GM21360 (cell line): Measurements from ENCODE around the gene ISOC2.

ENCODE experiments used
- ATAC-seq: cut with Tn5 transposase; IDR thresholded peaks from one replicate; pipeline ENCODE4 v1.9.1; 2021; ENCODE audit warnings: mild to moderate bottlenecking, moderate library complexity; ENCODE audit not compliant: unreplicated experiment

Gene ISOC2

GRCh38 chr19:55490478-55491432, 29.3 kb upstream of the ISOC2 start:
- ATAC-seq = no peak

DNA sequence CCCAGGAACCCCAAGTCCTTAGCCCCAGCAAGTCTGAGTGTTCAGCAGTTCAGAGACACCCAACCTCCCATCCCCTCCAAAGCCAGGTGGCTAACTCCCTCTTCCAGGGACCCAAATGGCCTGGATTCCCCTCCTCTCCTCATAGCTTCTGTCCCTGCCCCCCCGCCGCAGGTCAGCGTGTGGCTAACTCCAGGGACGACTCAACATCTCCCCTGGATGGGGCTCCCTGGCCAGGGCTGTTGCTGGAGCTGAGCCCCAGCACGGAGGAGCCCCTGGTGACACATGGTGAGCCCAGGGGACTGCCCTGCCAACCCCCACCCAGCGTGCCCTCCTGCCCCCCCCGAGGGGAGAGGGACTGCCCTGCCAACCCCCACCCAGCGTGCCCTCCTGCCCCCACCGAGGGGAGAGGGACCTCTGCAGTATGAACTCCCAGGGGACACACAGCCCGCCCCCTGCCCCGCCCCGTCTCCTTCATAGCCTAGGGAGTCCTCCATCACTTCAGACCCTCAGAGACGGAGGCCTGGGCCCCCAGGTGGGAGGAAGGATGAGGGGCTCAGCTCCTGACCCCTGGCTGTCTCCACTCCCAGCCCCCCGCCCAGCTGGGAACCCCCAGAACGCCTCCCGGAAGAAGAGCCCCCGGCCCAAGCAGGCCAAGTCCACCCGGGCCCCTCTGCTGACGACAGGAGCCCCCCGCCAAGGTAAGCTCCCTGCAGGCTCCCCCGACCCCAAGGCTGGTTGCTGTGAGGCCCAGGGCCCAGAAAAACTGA, 28.5 kb upstream of the ISOC2 start:
- no peak for ATAC-seq

DNA sequence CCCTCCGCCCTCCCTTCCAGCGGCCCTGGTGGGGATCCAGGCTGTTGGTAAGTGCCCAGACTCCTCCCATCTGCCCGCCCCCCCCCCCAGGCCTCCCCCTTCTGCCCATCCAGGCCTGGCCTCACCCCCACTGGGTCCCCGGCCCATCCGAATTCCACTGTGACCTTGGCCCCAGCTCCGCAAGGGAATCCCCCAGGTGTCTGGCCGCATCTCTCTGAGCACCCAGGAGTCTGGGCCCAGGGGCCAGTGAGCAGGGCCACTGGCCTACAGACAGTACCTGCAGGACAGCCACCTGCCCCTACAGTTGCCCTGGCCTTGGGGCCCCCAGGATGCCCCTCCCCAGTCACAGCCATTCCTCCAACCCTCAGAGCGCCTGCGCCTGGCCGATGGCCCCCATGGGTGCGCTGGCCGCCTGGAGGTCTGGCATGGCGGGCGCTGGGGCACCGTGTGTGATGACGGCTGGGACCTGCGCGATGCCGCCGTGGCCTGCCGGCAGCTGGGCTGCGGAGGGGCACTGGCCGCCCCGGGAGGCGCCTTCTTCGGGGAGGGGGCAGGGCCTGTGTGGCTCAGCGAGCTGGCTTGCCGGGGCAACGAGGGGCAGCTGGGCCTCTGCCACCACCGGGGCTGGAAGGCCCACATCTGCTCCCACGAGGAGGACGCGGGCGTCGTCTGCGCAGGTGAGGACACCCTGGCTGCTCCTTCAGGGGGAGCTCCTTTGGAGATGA, 27.7 kb upstream of the ISOC2 start:
- no peak for ATAC-seq

DNA sequence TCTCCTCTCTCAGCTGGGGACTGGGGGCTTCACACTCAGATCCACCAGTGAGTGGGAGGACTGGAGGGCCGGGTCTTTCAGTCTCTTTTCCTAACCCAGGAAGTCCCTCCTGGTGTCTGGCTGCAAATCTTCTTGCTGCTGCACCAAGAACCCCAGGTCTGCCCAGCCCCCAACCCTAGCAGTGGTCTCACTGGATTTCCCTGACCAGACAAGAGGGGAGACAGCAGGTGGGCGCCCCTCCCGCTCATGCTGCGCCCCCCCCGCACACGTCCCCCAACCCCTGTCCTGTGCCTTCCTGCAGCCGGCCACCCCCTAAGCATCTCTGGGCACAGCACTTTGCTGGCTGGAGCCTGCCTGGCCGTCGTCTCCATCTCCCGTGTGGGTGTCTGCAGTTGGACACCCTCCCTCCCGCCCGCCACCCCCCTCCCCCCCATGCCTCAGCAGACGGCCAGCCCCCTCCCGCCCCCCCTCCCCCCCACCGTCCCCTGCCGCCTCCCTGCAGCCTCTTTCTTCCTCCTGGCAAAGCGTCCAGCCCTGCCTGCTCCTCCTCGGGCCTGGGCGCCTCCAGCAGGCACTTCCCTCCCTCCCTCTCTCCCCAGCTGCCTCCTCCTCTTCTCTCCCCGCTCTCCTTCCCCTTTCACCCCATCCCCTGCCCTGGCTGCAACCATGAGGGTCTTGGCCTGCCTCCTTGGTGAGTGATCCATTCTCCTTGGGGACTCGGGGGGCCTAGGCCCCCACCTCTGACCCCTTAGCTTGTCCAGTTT, 26.7 kb upstream of the ISOC2 start, which contains the start of gene SSC5D:
Gene SSC5D, plus strand, starts transcription at position 513 of the 764 bp plus-strand sequence. Its CDS starts 154 bp downstream, at position 667.
- no peak for ATAC-seq

- ATAC-seq = no peak
Observed at GRCh38 chr19:55486971-55487923, 25.8 kb upstream of the ISOC2 start.

DNA sequence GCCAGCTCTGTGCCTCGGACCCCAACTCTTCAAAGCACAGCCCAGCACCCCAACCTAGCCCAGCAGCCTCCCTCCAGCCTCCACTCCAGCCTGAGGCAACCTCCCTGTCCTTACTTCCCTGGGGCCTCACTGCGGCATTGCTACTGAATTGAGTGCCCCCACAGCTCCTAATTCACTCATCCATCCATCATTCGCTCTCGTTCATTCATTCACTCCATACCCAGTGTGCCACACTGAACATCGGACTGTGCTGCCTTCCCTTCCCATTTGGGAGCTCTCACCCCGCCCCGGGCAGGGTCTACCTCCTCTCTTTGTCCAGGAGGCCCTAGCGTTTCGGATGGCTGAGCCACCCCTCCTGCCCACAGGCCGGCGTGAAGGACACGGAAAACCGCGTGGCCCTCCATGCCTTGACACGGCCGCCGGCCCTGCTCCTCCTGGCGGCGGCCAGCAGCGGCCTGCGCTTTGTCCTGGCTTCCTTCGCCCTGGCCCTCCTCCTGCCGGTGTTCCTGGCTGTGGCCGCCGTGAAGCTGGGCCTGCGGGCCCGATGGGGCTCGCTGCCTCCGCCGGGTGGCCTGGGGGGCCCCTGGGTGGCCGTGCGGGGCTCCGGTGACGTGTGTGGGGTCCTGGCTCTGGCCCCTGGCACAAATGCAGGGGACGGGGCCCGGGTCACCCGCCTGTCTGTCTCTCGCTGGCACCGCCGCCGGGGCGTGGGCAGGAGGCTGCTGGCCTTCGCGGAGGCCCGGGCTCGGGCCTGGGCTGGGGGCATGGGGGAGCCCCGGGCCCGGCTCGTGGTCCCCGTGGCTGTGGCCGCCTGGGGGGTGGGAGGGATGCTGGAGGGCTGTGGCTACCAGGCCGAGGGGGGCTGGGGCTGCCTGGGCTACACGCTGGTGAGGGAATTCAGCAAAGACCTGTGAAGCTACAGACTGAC, 24.9 kb upstream of the ISOC2 start:
- no peak for ATAC-seq

DNA sequence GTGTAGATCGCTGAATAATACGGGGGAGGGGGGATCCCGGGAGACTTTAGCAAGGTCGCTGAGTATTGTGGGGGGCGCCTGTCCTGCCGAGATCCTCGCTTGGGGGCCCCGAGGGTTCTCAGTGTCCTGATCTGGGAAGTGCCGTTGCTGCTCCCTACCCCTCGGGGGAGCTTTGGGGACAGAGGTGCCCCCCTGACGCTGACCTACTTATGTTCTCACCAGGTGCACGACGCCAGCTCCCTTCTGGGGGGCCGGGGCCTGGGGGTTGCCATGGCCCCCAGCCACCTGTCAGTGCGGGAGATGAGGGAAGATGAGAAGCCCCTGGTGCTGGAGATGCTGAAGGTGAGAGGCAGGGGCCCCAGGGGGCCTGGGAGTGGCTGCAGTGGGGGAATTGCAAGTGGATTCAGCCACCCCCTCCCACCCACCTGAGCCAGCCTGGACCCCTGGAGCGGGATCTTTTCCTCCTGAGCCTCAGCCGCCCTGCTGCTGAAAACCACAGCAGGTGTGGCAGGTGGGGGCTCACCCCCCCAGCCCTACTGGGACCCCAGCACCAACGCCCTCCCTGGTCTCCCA, 24.1 kb upstream of the ISOC2 start:
- no peak for ATAC-seq

DNA sequence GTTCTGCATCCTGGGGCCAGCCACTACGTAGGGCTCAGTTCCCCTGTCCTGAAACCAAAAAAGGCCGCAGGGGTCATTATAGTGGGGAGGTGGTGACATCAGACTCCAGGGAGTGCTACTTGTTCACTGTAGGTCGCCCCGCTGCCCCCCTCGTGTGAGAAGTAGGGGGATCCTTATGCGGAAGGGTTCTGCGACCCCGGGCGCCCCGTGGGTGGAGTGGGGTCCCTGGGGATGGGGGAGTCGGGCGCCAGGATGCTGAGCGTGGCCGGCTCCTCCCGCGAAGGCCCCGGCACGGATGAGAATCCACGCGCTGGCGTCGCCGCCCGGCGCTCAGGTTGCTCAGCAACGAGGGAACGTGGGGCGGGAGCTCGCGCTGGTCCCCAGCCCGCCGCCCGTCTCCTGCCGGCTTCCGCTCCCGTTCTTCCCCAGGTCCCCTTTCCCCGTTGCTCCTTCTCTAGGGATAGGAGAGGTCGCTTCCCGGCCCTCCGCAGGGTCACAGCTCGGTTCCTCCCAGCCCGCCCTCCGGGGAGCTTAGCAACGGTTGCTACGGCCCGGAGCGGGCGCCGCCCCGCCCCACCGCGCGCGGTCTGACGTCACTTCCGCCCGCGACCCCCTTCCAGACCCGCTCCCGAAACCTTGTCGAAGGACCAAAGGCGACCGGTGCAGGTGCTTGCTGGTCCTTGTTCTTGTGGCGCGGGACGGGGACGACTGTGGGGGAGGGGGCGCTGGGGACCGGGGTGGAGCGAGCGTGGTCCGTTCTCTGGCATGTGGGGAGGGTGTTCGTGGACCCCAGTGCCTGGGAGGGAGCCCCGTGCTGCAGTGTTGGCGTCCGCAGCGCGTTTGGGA, 23.4 kb upstream of the ISOC2 start, which contains the start of gene NAT14:
Gene NAT14, plus strand, starts transcription at position 596 of the 846 bp plus-strand sequence. CDS start 521 bp downstream, outside the sequence.
- ATAC-seq = peak; percentile 63

DNA sequence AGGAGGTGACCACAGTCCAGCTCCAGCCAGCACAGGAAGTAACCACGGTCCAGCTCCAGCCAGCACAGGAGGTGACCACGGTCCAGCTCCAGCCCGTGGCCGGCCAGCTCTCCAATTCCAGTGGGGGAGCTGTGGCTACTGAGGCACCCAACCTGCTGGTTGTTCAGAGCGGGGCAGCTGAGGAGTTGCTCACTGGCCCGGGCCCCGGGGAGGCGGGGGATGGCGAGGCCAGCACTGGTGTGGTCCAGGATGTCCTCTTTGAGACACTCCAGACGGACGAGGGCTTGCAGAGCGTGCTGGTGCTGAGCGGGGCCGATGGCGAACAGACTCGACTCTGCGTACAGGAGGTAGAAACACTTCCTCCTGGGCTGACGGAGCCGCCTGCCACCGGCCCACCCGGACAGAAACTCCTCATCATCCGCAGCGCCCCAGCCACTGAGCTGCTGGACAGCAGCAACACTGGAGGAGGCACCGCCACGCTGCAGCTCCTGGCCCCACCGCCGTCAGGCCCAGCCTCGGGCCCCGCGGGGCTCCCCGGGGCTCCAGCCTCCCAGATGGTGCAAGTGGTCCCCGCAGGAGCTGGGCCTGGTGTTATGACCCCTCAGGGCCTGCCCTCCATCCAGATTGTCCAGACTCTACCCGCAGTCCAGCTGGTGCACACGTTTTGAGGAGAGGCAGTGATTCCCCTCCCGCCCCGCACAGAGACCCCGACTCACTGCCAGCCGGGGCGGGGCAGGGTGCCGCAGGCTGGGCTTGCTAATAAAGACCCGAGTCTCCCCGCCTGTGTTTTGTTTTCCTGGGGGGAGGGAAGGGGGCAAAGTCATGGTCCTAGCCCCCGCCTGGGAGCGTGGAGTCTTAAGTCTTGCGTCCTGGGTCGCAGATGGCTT, 22.5 kb upstream of the ISOC2 start:
- no peak for ATAC-seq

DNA sequence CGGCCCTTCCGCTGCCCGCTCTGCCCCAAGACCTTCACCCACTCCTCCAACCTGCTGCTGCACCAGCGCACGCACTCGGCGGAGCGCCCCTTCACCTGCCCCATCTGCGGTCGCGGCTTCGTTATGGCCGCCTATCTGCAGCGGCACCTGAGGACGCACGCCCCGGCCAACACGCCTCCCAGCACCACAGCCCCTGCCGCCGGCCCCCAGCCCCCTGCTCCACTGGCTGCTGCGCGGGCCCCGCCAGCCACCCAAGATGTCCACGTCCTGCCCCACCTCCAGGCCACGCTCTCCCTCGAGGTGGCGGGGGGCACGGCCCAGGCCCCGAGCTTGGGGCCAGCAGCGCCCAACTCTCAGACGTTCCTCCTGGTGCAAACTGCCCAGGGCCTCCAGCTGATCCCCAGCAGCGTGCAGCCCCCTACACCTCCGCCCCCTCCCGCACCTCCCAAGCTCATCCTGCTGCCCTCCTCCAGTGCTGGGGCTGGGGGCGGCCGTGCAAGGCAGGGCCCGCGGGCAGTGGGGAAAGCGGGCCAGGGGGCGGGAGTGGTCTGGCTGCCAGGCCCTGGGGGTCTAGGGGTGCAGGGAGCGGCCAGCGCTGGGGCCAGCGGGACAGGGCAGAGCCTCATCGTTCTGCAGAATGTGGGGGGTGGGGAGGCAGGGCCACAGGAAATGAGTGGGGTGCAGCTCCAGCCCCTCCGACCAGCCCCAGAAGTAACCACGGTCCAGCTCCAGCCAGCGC, 21.7 kb upstream of the ISOC2 start:
- no peak for ATAC-seq

DNA sequence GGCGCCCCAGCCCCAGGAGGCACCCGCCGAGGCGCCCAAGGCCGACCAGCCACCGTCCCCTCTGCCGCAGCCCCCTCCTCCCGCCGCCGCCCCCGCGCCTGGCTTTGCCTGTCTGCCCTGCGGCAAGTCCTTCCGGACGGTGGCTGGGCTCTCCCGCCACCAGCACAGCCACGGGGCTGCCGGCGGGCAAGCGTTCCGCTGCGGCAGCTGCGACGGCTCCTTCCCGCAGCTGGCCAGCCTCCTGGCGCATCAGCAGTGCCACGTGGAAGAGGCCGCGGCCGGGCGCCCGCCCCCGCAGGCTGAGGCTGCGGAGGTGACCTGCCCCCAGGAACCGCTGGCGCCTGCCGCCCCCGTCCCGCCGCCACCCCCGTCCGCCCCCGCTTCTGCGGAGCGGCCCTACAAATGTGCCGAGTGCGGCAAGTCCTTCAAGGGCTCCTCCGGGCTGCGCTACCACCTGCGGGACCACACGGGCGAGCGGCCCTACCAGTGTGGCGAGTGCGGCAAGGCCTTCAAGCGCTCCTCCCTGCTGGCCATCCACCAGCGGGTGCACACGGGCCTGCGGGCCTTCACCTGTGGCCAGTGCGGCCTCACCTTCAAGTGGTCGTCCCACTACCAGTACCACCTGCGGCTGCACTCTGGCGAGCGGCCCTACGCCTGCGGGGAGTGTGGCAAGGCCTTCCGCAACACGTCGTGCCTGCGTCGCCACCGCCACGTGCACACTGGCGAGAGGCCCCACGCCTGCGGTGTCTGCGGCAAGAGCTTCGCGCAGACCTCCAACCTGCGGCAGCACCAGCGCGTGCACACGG, 20.9 kb upstream of the ISOC2 start:
- ATAC-seq = no peak

GRCh38 chr19:55481794-55482155, 20.3 kb upstream of the ISOC2 start:
- no peak for ATAC-seq

GRCh38 chr19:55481148-55481793, 19.8 kb upstream of the ISOC2 start:
- ATAC-seq = no peak
